Lung (tissue), 12 donors: Measurements from ENCODE around the gene LVRN. TPM values are rescaled to one million over a fixed set of nuclear protein-coding genes. Genes with fewer than 3 reads are reported as not detected.

Source experiments
- ATAC-seq: fragments of 200-7000 bp; cut with Tn5 transposase; one replicate; pipeline ENCODE4 v1.9.1; 2020; ENCODE audit warnings: moderate number of reproducible peaks; ENCODE audit not compliant: insufficient read depth, low FRiP score
- DNase-seq, 3 donors: peaks; one replicate each; pipeline ENCODE4 v3.0.0-alpha.2; 2013 to 2017
- H3K27ac ChIP-seq, 2 donors: one replicate each; pipeline ENCODE4 v1.5.1; 2013; ENCODE audit warnings: mild to moderate bottlenecking in 2 of 2, moderate library complexity in 2 of 2, control low read depth in 1 of 2, inconsistent platforms in 1 of 2, low read depth in 1 of 2, low read length in 1 of 2
- H3K27me3 ChIP-seq, 3 donors: one replicate each; pipeline ENCODE4 v1.5.1; 2013; ENCODE audit warnings: low read length in 2 of 3; ENCODE audit not compliant: control insufficient read depth in 3 of 3, insufficient read depth in 3 of 3
- H3K36me3 ChIP-seq, 4 donors: one replicate each; pipeline ENCODE4 v1.5.1; 2013; ENCODE audit warnings: low read length in 4 of 4, mild to moderate bottlenecking in 1 of 4, moderate library complexity in 1 of 4; ENCODE audit not compliant: control insufficient read depth in 4 of 4, insufficient read depth in 4 of 4
- H3K4me1 ChIP-seq, 5 donors: one replicate each; pipeline ENCODE4 v1.5.1; 2013; ENCODE audit warnings: low read length in 5 of 5, mild to moderate bottlenecking in 2 of 5, moderate library complexity in 1 of 5; ENCODE audit not compliant: control insufficient read depth in 5 of 5, insufficient read depth in 5 of 5
- H3K4me3 ChIP-seq: one replicate; pipeline ENCODE4 v1.5.1; 2013; ENCODE audit warnings: mild to moderate bottlenecking, control low read depth, moderate library complexity
- H3K9ac ChIP-seq, 2 donors: one replicate each; pipeline ENCODE4 v1.5.1; 2013; ENCODE audit warnings: low read length in 2 of 2, control low read depth in 1 of 2; ENCODE audit not compliant: insufficient read depth in 1 of 2
- H3K9me3 ChIP-seq, 4 donors: one replicate each; pipeline ENCODE4 v1.5.1; 2013; ENCODE audit warnings: low read length in 3 of 4, mild to moderate bottlenecking in 1 of 4, moderate library complexity in 1 of 4; ENCODE audit not compliant: control insufficient read depth in 4 of 4, insufficient read depth in 3 of 4
- CTCF ChIP-seq: IDR thresholded peaks from 2 replicates; pipeline ENCODE4 v1.5.1; 2012; ENCODE audit warnings: mild to moderate bottlenecking; ENCODE audit errors: control extremely low read depth, extremely low read depth
- WGBS, 2 donors: extraction: QIAGEN DNeasy Blood & Tissue Kit; methylation state at CpG; one replicate each; pipeline ENCODE4 v1.1.7; 2013; 5-methylcytosine and 5-hydroxymethylcytosine counted together
- polyA plus RNA-seq, 2 donors: library from polyadenylated mRNA; stranded (reverse); fragments of 200-250 nt; gene quantifications; one replicate each; pipeline ENCODE4 v1.2.1, GENCODE V29; 2013
- total RNA-seq, 2 donors: library from RNA; depleted of rRNA in 1 of 2; stranded (reverse); fragments of >200 nt in 1 of 2; gene quantifications; one replicate each; pipeline ENCODE4 v1.2.1, GENCODE V29; 2014 to 2021
- donor health status: control.
- donor health status: control.
- donor health status: Bipolar disorder and iron deficiency.
- donor health status: healthy.
- donor health status: DM: yes; HTN: yes; CAD: no.

Gene LVRN
- total and polyA plus RNA-seq, 4 donors = 0.10 to 0.94 (median 0.17) TPM

- Histone ChIP-seq H3K27me3 (no peaks in the 10 kb centered on the region), H3K4me1 (peaks cover 0 to 2% (median 0%) of the 10 kb centered on the region in 5 donors), H3K9ac (peak overlapping the region in 1 of 2 donors; percentile 36), H3K36me3 (no peaks in the 10 kb centered on the region), H3K4me3 (no peak overlapping the region), H3K27ac (no peak overlapping the region), H3K9me3 (peaks cover 0 to 1% (median 0%) of the 10 kb centered on the region in 4 donors)
- ATAC-seq (peak; percentile 53), DNase-seq (peak; percentile 25 to 81 (median 80))
- TF ChIP-seq CTCF = no peak
- WGBS, 2 donors = 20 to 31% methylated on average over 4 of the region's 4 CpGs
Measured at GRCh38 chr5:116068028-116068632, 105.9 kb downstream of the LVRN start.

- 94 to 97% methylated on average over 1 of the region's 1 CpG for WGBS, 2 donors
- H3K27me3 ChIP-seq = no peaks in the 10 kb centered on the region
- H3K4me1 ChIP-seq = no peaks in the 10 kb centered on the region
- H3K9ac ChIP-seq = no peak overlapping the region
- TF ChIP-seq CTCF = no peak
- H3K27ac ChIP-seq = no peak overlapping the region
- no peaks in the 10 kb centered on the region for H3K36me3 ChIP-seq
- peaks cover 0 to 1% (median 0%) of the 10 kb centered on the region in 4 donors for H3K9me3 ChIP-seq
- no peak overlapping the region for H3K4me3 ChIP-seq
- DNase-seq (no peak), ATAC-seq (no peak)
Measured at GRCh38 chr5:116071211-116071610, 108.9 kb downstream of the LVRN start.

GRCh38 chr5:116075191-116075831 lies 113.0 kb downstream of the LVRN start:
- DNase-seq (no peak), ATAC-seq (no peak)
- Histone ChIP-seq H3K9ac (no peak overlapping the region), H3K4me1 (no peaks in the 10 kb centered on the region), H3K36me3 (no peaks in the 10 kb centered on the region), H3K4me3 (no peak overlapping the region), H3K27me3 (no peaks in the 10 kb centered on the region), H3K27ac (no peak overlapping the region), H3K9me3 (peaks cover 0 to 1% (median 0%) of the 10 kb centered on the region in 4 donors)
- TF ChIP-seq CTCF = no peak
- WGBS, 2 donors = 40 to 63% methylated on average over 6 of the region's 6 CpGs
